Duodenal mucosa (tissue), 2 donors: ENCODE measurements around the gene METTL5.
A peak's percentile ranks its signal among the peaks of the same experiment; 100 is the strongest.
"Not testable (repeated sequence)": the region's sequence is repeated elsewhere in the genome, so short reads cannot be mapped to it uniquely, and the experiment has no call there.

Experiments used
- H3K27ac ChIP-seq: one replicate; pipeline ENCODE4 v1.7.0; 2013; ENCODE audit warnings: low read depth, low read length
- H3K27me3 ChIP-seq, 2 donors: one replicate each; pipeline ENCODE4 v1.7.0; 2013; ENCODE audit warnings: low read length in 2 of 2, control low read depth in 1 of 2; ENCODE audit not compliant: insufficient read depth in 2 of 2, control insufficient read depth in 1 of 2
- H3K36me3 ChIP-seq, 2 donors: one replicate each; pipeline ENCODE4 v1.7.0; 2013; ENCODE audit warnings: low read length in 2 of 2, control low read depth in 1 of 2; ENCODE audit not compliant: insufficient read depth in 2 of 2, control insufficient read depth in 1 of 2
- H3K4me1 ChIP-seq, 2 donors: one replicate each; pipeline ENCODE4 v1.7.0; 2013; ENCODE audit warnings: low read length in 2 of 2, control low read depth in 1 of 2; ENCODE audit not compliant: insufficient read depth in 2 of 2, control insufficient read depth in 1 of 2
- H3K4me3 ChIP-seq, 2 donors: one replicate each; pipeline ENCODE4 v1.7.0; 2013; ENCODE audit warnings: low read length in 2 of 2, low read depth in 1 of 2
- H3K9ac ChIP-seq, 2 donors: one replicate each; pipeline ENCODE4 v1.7.0; 2013; ENCODE audit warnings: low read length in 2 of 2, low read depth in 1 of 2
- H3K9me3 ChIP-seq, 2 donors: one replicate each; pipeline ENCODE4 v1.7.0; 2013; ENCODE audit warnings: low read length in 2 of 2, control low read depth in 1 of 2; ENCODE audit not compliant: control insufficient read depth in 1 of 2

METTL5 gene

GRCh38 chr2:169824373-169825333 lies at the start of gene METTL5:
Gene METTL5 (minus strand): TSS chr2:169824905. CDS start chr2:169824597, 308 bp downstream.
- H3K4me1 ChIP-seq = peaks cover 25 to 26% of the 10 kb centered on the region in 2 donors
- H3K27me3 ChIP-seq = no peaks in the 10 kb centered on the region
- peak within 1 kb of the TSS; percentile 57 for H3K27ac ChIP-seq
- peaks cover 0 to 6% of the 10 kb centered on the region in 2 donors for H3K36me3 ChIP-seq
- H3K4me3 ChIP-seq = peak within 1 kb of the TSS; percentile 77 to 89
- H3K9me3 ChIP-seq = no peaks in the 10 kb centered on the region
- peak within 1 kb of the TSS; percentile 63 to 77 for H3K9ac ChIP-seq

GRCh38 chr2:169871994-169872393 lies 47.3 kb upstream of the METTL5 start:
- H3K4me1 ChIP-seq = no peaks in the 10 kb centered on the region
- no peaks in the 10 kb centered on the region for H3K27me3 ChIP-seq
- H3K36me3 ChIP-seq = peaks cover 0 to 6% of the 10 kb centered on the region in 2 donors
- H3K9ac ChIP-seq = no peak overlapping the region
- no peaks in the 10 kb centered on the region for H3K9me3 ChIP-seq
- no peak overlapping the region for H3K27ac ChIP-seq
- H3K4me3 ChIP-seq = no peak overlapping the region

GRCh38 chr2:169871369-169871768 lies 46.7 kb upstream of the METTL5 start:
- not testable (repeated sequence) for H3K36me3 ChIP-seq, H3K27me3 ChIP-seq

GRCh38 chr2:169868951-169869350 lies 44.2 kb upstream of the METTL5 start:
- no peaks in the 10 kb centered on the region for H3K36me3 ChIP-seq

More at GRCh38 chr2:169871369-169871768, 46.7 kb upstream of the METTL5 start:
- not testable (repeated sequence) for H3K27ac ChIP-seq, H3K4me1 ChIP-seq, H3K9ac ChIP-seq, H3K4me3 ChIP-seq, H3K9me3 ChIP-seq

GRCh38 chr2:169867579-169867978 lies 42.9 kb upstream of the METTL5 start:
- Histone ChIP-seq H3K9me3 (no peaks in the 10 kb centered on the region), H3K4me1 (peaks cover 0 to 3% of the 10 kb centered on the region in 2 donors), H3K27me3 (no peaks in the 10 kb centered on the region), H3K4me3 (no peak overlapping the region), H3K36me3 (no peaks in the 10 kb centered on the region), H3K27ac (no peak overlapping the region), H3K9ac (no peak overlapping the region)

More at GRCh38 chr2:169868951-169869350, 44.2 kb upstream of the METTL5 start:
- Histone ChIP-seq H3K27me3 (no peaks in the 10 kb centered on the region), H3K4me1 (peaks cover 0 to 3% of the 10 kb centered on the region in 2 donors), H3K9me3 (no peaks in the 10 kb centered on the region), H3K9ac (no peak overlapping the region), H3K4me3 (no peak overlapping the region), H3K27ac (no peak overlapping the region)

- not testable (repeated sequence) for H3K4me3 ChIP-seq, H3K36me3 ChIP-seq, H3K27me3 ChIP-seq, H3K9ac ChIP-seq, H3K9me3 ChIP-seq, H3K27ac ChIP-seq, H3K4me1 ChIP-seq
Measured at GRCh38 chr2:169866230-169866629, 41.5 kb upstream of the METTL5 start.

- Histone ChIP-seq H3K27ac (no peak overlapping the region), H3K36me3 (no peaks in the 10 kb centered on the region), H3K27me3 (no peaks in the 10 kb centered on the region), H3K9me3 (no peaks in the 10 kb centered on the region), H3K4me1 (peaks cover 0 to 3% of the 10 kb centered on the region in 2 donors), H3K4me3 (no peak overlapping the region), H3K9ac (no peak overlapping the region)
Measured at GRCh38 chr2:169865492-169865891, 40.8 kb upstream of the METTL5 start.

- Histone ChIP-seq H3K9ac (no peak overlapping the region), H3K36me3 (no peaks in the 10 kb centered on the region), H3K27ac (no peak overlapping the region)
Measured at GRCh38 chr2:169862816-169863215, 38.1 kb upstream of the METTL5 start.

GRCh38 chr2:169860149-169860548 lies 35.4 kb upstream of the METTL5 start:
- Histone ChIP-seq H3K27ac (no peak overlapping the region), H3K27me3 (no peaks in the 10 kb centered on the region), H3K4me3 (no peak overlapping the region), H3K9me3 (no peaks in the 10 kb centered on the region), H3K36me3 (no peaks in the 10 kb centered on the region), H3K4me1 (no peaks in the 10 kb centered on the region), H3K9ac (no peak overlapping the region)

More at GRCh38 chr2:169862816-169863215, 38.1 kb upstream of the METTL5 start:
- no peaks in the 10 kb centered on the region for H3K27me3 ChIP-seq
- peaks cover 0 to 3% of the 10 kb centered on the region in 2 donors for H3K4me1 ChIP-seq
- no peak overlapping the region for H3K4me3 ChIP-seq
- H3K9me3 ChIP-seq = no peaks in the 10 kb centered on the region

- no peak overlapping the region for H3K4me3 ChIP-seq
- no peak overlapping the region for H3K9ac ChIP-seq
- no peaks in the 10 kb centered on the region for H3K27me3 ChIP-seq
- no peaks in the 10 kb centered on the region for H3K9me3 ChIP-seq
- no peaks in the 10 kb centered on the region for H3K4me1 ChIP-seq
- H3K27ac ChIP-seq = no peak overlapping the region
- no peaks in the 10 kb centered on the region for H3K36me3 ChIP-seq
Measured at GRCh38 chr2:169859423-169859822, 34.7 kb upstream of the METTL5 start.
